GM19455 (cell line): ENCODE measurements around the gene B3GLCT.

Experiments
- ATAC-seq: cut with Tn5 transposase; IDR thresholded peaks from one replicate; pipeline ENCODE4 v1.9.1; 2021; ENCODE audit not compliant: unreplicated experiment

The B3GLCT gene

DNA sequence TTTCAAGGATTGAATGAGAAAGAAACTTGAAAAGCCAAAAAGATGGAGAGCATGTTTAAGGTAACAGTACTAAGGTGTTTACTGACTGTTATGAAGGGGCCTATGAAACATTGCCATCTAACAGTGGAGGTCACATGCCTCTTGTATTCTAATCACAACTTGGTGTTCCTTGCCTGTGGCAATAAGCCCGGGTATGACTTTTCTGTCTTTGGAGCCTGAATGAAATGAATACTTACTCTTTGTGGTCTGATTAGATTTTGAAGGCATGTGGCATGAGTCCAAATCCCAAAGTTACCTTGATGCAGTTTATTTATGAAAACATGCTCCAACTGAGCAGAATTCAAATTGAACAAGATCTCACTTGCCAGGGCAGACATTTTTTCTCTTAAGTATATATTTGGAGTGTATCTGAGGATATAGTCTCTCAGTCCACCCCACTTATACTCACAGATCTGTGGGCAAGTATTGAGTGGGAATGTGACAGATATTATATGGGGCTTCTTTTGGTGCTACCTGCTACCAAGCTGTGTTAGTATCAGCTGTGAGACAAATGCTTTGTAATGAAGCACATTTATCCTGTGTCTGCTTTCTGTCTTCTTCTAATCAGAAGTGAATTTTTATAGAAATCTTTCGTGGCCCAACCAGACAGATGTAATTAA lies 67.5 kb downstream of the B3GLCT start:
- ATAC-seq, result no peak

- ATAC-seq, result no peak
Observed at GRCh38 chr13:31274390-31274789, 74.6 kb downstream of the B3GLCT start.

DNA sequence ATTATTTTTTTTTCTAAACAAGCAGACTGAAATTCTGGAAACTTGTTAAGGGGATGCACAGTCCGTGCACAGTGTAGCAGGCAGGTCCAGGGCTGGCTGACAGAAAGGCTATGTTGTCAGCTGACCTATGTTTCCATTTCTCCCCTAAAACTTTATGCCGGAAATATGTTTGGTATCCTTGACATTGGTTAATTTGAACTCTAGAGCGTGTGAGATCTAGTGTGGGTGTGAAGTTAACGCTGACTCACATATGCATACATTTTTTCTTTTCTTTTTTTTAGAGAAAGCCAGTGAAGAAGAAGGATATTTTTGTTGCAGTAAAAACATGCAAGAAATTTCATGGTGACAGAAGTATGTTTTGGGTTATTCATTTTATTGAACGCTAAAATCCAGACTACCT lies 76.6 kb downstream of the B3GLCT start:
- ATAC-seq, result no peak

- ATAC-seq, result no peak
Observed at GRCh38 chr13:31278869-31279268, 79.1 kb downstream of the B3GLCT start.

- ATAC-seq, result no peak
Observed at GRCh38 chr13:31282741-31283455, 83.1 kb downstream of the B3GLCT start.

- ATAC-seq, result no peak
Observed at GRCh38 chr13:31286930-31287329, 87.2 kb downstream of the B3GLCT start.

DNA sequence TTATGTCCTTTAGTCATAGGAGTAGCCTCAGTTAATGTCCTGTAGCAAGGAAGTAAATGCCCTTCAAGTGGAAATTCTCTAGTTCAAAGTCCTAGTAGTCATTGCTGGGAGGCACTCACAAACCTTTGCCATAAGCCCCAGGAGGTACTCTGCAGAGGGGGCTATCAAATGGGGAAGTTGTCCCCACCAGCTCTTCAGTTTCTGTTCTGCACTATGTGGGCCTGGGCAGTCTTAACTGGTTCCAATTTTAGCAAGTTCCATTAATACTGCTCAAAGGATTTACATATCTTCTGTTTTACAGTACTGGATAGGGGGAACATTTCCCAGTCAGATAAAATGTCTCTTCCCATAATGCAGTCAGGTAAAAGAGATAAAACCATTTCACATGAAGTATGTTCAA lies 101.3 kb downstream of the B3GLCT start:
- ATAC-seq, result no peak

DNA sequence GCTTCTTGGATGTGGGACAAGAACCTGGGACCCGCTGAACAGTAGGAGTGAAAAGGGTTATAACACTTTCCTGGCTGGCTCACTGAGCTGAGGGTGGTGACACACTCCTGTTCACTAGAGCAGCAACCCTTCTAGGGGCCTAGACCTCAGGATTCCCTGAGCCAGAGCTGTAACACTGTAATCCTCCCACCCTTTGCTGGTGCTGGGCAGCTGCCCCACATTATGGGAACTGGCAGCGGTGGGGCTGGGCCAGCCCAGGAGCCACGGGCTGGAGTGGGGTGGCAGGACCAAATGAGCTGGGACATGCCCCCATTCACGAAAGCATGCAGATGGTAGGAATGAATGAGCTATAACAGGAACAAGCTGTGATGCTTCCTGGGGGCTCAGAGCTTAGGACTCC lies 110.6 kb downstream of the B3GLCT start:
- ATAC-seq, result no peak

- no peak for ATAC-seq
Observed at GRCh38 chr13:31310786-31311185, 111.0 kb downstream of the B3GLCT start.

DNA sequence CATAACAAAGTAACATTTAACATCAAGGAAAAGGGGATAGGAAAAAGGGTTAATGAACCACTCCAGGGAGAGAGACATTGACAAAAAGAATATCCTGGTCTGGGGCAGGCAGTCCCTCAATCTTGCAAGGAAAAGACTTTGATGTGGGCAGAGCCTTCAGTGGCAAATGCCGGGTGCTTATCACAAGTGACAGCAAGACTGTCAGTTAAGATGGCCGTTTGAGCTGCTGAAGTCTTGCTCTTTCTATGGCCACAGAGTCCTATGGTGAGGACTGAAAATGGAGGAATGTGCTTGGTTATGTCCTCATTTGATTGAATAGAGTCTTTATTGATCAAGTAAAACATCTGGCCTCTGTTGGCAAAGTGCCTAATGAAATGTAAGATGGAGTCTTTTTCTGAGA lies 112.1 kb downstream of the B3GLCT start:
- ATAC-seq, result no peak

GRCh38 chr13:31314961-31315360 lies 115.2 kb downstream of the B3GLCT start:
- no peak for ATAC-seq

GRCh38 chr13:31320946-31321345 lies 121.2 kb downstream of the B3GLCT start:
- no peak for ATAC-seq

DNA sequence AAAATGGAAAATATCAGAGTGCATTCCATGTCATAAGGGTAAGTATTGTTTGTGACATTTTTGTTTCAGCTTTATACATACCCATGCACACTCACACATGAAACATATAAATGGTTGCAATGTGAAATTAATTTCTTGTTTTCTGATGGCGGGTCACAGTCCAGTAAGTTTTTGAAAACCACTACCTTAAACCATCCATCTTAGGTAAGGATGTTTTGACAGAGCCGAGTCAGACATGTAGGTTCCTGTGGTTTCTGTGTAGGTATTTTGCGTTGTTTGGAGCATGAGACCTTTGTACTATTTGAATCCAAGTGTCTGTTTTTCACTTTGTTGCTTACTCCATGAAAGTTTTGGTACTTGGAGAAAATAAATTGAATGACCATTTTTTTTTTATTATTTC lies 121.7 kb downstream of the B3GLCT start:
- ATAC-seq, result no peak

DNA sequence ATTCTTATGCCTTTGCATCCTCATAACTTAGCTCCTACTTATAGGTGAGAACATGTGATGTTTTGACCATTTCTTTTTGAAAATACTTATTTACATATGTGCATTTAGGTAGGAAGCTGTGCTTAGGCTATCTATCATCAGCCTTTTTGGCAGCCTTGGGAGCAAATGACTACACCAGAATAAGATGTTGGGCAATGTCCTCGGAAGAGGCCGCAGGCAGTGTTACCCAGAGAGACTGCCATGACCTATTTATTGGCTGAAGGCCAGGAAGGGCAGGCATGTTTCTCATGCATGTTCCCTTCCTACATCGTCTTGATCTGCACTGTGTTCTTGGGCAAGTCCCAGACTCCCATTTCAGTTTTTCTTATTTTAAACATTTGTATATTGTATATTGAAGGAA lies 122.3 kb downstream of the B3GLCT start:
- ATAC-seq, result no peak

GRCh38 chr13:31322702-31323405 lies 123.1 kb downstream of the B3GLCT start:
- no peak for ATAC-seq

GRCh38 chr13:31327182-31327860 lies 127.5 kb downstream of the B3GLCT start:
- ATAC-seq, result no peak

DNA sequence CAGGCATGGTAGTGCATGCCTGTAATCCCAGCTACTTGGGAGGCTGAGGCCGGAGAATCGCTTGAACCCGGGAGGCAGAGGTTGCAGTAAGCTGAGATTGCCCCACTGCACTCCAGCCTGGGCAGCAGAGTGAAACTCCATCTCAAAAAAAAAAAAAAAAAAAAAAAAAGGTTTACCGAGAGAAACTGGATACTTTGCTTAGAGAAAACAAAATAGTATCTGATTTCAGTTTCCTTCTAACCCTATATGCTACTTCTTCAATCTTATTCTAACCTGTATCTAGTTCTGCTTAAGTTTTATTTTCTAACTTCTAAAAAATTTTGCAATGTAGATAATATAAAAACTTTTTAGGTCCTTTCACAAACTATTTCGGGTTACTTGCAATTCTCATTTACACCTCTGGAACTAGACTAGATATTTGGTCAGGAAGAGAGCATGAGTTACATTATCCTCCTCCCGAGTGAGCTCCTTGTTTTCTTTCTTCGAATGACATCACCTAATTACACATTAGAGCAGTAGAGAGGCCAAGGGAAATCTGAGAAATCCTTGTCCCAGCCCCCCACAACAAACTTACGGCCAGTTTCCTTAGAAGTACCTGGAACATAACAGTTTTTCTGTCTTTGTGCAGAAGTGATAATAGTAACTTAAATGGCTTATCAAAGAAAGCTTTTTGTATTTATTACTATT lies 128.9 kb downstream of the B3GLCT start:
- ATAC-seq, result no peak

DNA sequence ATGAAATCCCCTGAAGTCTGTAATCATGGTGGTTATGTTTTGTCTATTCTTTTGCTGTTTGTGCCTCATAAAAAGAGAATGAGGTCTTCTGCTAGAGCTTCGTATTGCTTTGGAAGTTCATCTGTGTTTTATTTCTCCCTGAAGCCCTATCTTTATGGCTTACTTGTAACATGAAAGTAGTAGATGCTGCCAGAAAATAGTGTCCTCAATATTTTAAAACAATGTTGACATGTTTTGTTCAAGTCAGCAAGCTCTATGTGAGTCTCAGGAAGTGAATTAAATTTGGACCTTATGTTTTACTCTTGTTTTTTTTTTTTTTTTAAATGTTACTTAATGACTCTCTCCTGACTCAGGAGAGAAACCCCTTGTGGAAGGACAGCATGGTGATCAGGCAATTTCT lies 130.5 kb downstream of the B3GLCT start:
- ATAC-seq, result no peak

DNA sequence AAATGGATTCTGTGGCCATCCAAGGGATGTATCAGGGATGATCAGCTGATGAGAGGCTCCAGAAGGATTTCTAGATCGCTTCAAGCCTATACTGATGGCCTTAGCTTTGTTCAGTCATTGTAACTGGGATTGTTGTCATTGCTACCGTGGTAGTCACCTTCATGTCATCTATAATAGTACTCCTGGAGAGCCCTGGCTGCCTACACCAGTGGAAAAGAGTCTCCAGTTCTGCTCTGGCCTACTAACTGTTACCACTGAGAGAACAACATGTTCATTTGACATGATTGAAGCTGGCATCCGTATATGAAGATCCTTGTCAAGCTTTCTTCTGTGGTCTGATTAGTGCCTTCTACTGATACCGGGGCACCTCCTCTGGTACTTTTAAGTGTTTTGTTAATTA lies 131.3 kb downstream of the B3GLCT start:
- ATAC-seq, result no peak

DNA sequence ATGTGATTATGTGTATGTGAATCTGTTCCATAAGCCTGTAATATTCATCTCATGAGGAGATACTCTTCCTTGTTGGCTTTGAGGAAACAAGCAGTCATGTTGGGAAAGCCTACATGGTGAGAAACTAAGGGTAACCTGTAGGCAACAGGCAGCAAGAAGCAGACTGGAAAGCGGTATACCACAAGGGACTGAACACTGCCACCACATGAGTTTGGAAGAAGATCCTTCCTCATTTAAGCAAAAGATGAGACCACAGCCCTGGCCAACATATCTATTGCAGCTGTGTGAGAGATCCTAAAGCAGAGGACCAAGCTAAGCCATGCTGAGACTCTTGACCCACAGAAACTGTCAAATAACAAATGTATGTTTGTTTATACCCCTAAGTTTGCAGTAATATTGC lies 134.8 kb downstream of the B3GLCT start:
- ATAC-seq, result no peak

DNA sequence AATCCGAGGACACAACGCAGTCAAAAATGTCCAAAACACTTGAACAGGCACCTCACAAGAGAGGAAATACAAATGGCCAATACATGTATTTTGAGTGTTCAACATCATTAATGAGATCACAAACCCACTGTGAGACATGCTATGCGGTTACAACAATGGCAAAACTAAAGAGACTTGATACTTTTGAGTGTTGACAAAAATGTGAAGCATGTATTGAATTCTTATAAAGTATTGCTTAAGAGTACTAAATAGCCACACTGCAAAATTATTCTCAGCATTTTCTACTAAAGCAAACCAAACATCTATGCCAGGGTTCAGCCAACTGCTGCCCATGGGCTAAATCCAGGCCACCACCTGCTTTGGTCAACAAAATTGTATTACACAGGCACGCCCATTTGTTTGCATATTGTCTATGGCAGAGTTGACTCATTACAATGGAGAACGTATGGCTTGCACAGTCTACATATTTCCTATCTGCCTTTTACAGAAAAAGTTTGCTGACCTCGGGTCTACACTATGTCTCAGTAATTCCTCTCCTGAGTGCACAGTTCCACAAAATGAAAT lies 135.3 kb downstream of the B3GLCT start:
- no peak for ATAC-seq
